OCI-LY3 (cell line): ENCODE results near the gene BRMS1L.

Experiments
- H2AFZ ChIP-seq: fragments of 200-600, 300-600 bp; shearing (Covaris generic); 2 replicates; pipeline ENCODE4 v1.6.0; 2014; ENCODE audit warnings: antibody characterized with exemption, low read depth, low read length
- H3K27ac ChIP-seq: fragments of 200-600, 300-600 bp; sonication (generic); 2 replicates; pipeline ENCODE4 v1.5.1; 2014; ENCODE audit warnings: mild to moderate bottlenecking, low read length, moderate library complexity, mixed read lengths
- H3K27me3 ChIP-seq: fragments of 200-600, 300-600 bp; sonication (generic); 2 replicates; pipeline ENCODE4 v1.6.1; 2014; ENCODE audit warnings: low read depth, low read length, mixed read lengths
- H3K36me3 ChIP-seq: fragments of 200-600, 300-600 bp; sonication (generic); replicated peaks from 2 replicates; pipeline ENCODE3; 2014; ENCODE audit warnings: low read depth, low read length, mixed read lengths
- H3K4me1 ChIP-seq: fragments of 300-600, 200-600 bp; sonication (generic); 2 replicates; pipeline ENCODE4 v1.6.1; 2014; ENCODE audit warnings: low read length, mixed read lengths
- H3K4me2 ChIP-seq: fragments of 200-600, 300-600 bp; sonication (generic); 2 replicates; pipeline ENCODE4 v1.6.1; 2014; ENCODE audit warnings: low read length, mixed read lengths
- H3K4me3 ChIP-seq: fragments of 300-600, 200-600 bp; sonication (generic); 2 replicates; pipeline ENCODE4 v1.5.1; 2014; ENCODE audit warnings: antibody characterized with exemption, mild to moderate bottlenecking, low read length, moderate library complexity
- H3K79me2 ChIP-seq: fragments of 300-600, 200-600 bp; shearing (Covaris generic); 2 replicates; pipeline ENCODE4 v1.6.1; 2014; ENCODE audit warnings: mild to moderate bottlenecking, low read length, mixed read lengths
- H3K9ac ChIP-seq: fragments of 300-600, 200-600 bp; shearing (Covaris generic); 2 replicates; pipeline ENCODE4 v1.6.0; 2014; ENCODE audit warnings: mild to moderate bottlenecking, low read length, moderate library complexity
- H3K9me3 ChIP-seq: fragments of 200-600, 300-600 bp; shearing (Covaris generic); 2 replicates; pipeline ENCODE4 v1.6.1; 2014; ENCODE audit warnings: low read length, mixed read lengths; ENCODE audit not compliant: insufficient read depth
- H4K20me1 ChIP-seq: fragments of 200-600, 300-600 bp; sonication (generic); 2 replicates; pipeline ENCODE4 v1.6.1; 2016; ENCODE audit warnings: low read length, mixed read lengths; ENCODE audit not compliant: insufficient read depth
- EZH2phosphoT487 ChIP-seq: fragments of 200-600 bp; shearing (Covaris generic); IDR thresholded peaks from 2 replicates; pipeline ENCODE4 v1.6.1; 2018; ENCODE audit warnings: antibody characterized with exemption, mixed run types, low read depth
- TF ChIP-seq, protein P1 (sequence below): fragments of 200-600, 300-600 bp; sonication (generic); IDR thresholded peaks from 2 replicates; pipeline ENCODE4 v1.5.1; 2014; ENCODE audit warnings: antibody characterized with exemption, low read length, low read depth

The BRMS1L gene

DNA sequence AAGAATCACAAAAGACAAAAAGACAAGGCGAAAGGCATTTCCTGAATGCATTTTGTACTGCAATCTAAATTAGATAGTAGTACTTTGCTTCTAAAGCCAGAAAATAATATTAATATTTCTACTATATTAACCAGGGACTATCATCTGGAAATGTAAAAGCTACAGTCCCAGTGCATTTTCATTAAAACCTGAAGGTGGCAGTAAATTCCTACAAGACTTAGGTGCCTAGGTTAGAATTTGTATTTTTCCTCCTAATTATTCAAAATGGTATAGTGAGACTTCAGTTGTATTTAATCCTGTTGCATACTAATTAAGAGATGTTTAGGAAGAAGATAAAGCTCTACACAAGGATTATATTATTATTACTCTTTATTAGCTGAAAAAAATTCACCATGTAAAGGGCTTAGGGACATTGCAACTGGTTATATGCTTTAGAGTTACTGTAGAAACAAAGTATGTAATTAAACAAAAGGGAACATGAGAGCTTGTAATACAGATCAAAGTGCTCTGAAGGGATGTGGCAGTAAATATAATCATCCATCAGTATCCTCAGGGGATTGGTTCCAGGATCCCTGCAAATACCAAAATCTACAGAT is 53.6 kb downstream of the BRMS1L start:
- no peaks in the 10 kb centered on the region for H3K9me3 ChIP-seq
- H3K9ac ChIP-seq, result no peak overlapping the region
- H3K27me3 ChIP-seq, result no peaks in the 10 kb centered on the region
- H2AFZ ChIP-seq, result no peak overlapping the region
- H3K36me3 ChIP-seq, result no peaks in the 10 kb centered on the region
- H3K4me1 ChIP-seq, result no peaks in the 10 kb centered on the region; the same call in 1 of the 2 replicates
- H3K27ac ChIP-seq, result no peak overlapping the region
- no peaks in the 10 kb centered on the region for H3K79me2 ChIP-seq
- no peaks in the 10 kb centered on the region for H4K20me1 ChIP-seq
- no peak overlapping the region for H3K4me3 ChIP-seq
- no peak overlapping the region for H3K4me2 ChIP-seq
- no peak for TF ChIP-seq EZH2phosphoT487
- TF ChIP-seq, protein P1, sequence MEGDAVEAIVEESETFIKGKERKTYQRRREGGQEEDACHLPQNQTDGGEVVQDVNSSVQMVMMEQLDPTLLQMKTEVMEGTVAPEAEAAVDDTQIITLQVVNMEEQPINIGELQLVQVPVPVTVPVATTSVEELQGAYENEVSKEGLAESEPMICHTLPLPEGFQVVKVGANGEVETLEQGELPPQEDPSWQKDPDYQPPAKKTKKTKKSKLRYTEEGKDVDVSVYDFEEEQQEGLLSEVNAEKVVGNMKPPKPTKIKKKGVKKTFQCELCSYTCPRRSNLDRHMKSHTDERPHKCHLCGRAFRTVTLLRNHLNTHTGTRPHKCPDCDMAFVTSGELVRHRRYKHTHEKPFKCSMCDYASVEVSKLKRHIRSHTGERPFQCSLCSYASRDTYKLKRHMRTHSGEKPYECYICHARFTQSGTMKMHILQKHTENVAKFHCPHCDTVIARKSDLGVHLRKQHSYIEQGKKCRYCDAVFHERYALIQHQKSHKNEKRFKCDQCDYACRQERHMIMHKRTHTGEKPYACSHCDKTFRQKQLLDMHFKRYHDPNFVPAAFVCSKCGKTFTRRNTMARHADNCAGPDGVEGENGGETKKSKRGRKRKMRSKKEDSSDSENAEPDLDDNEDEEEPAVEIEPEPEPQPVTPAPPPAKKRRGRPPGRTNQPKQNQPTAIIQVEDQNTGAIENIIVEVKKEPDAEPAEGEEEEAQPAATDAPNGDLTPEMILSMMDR, result peak; percentile 73

DNA sequence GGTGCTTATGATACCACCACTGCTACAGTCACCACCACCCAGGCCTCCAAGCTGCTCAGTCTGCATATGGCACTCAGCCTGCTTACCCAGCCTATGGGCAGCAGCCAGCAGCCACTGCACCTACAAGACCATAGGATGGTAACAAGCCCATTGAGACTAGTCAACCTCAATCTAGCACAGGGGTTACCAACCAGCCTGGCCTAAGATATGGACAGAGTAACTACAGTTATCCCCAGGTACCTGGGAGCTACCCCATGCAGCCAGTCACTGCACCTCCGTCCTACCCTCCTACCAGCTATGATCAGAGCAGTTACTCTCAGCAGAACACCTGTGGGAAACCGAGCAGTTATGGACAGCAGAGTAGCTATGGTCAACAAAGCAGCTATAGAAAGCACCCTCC is 55.1 kb downstream of the BRMS1L start:
- no peak overlapping the region for H3K9ac ChIP-seq
- H4K20me1 ChIP-seq, result no peaks in the 10 kb centered on the region
- H3K36me3 ChIP-seq, result no peaks in the 10 kb centered on the region
- TF ChIP-seq, protein P1, result no peak
- TF ChIP-seq EZH2phosphoT487, result no peak
- H3K27me3 ChIP-seq, result no peaks in the 10 kb centered on the region
- no peaks in the 10 kb centered on the region for H3K79me2 ChIP-seq
- H3K4me3 ChIP-seq, result no peak overlapping the region
- H3K4me1 ChIP-seq, result no peaks in the 10 kb centered on the region; the same call in 1 of the 2 replicates
- H2AFZ ChIP-seq, result no peak overlapping the region
- no peak overlapping the region for H3K4me2 ChIP-seq
- no peaks in the 10 kb centered on the region for H3K9me3 ChIP-seq
- no peak overlapping the region for H3K27ac ChIP-seq

DNA sequence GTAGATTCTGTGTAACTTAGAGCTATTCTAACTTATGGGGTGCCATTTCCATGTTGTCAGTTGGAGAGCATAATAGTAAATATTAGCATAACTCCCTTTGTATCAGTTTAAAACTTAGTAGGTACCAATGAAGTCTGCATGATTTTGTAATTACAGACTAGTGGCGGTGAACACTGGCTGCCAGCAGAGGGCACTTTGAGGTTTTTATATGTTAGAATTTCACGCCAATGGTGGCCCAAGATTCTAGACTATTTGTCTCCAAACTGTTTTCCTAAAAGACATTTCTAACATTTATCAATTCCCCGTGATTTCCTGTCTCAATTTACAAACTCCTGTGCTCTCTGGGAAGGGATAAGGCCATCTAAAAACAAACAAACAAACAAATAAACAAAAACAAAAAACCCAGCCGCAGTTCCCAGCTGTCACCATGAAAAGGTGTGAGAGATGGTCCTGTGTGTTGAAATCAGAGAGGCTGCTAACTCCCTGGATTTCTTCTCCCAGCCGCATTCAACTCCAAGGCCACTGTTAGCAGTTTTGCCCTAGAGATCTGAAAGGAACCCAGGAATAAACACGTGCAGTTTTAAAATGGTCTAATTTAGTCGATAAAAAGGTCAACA is 57.6 kb downstream of the BRMS1L start:
- H3K27ac ChIP-seq, result no peak overlapping the region
- no peak overlapping the region for H3K9ac ChIP-seq
- H3K79me2 ChIP-seq, result no peaks in the 10 kb centered on the region
- peak overlapping the region; percentile 63; the same call in 1 of the 2 replicates for H2AFZ ChIP-seq
- no peaks in the 10 kb centered on the region; the same call in 1 of the 2 replicates for H3K4me1 ChIP-seq
- H3K9me3 ChIP-seq, result no peaks in the 10 kb centered on the region
- TF ChIP-seq, protein P1, result peak; percentile 85
- no peak for TF ChIP-seq EZH2phosphoT487
- H3K4me2 ChIP-seq, result peak overlapping the region; percentile 39
- H3K27me3 ChIP-seq, result no peaks in the 10 kb centered on the region
- no peaks in the 10 kb centered on the region for H3K36me3 ChIP-seq
- no peaks in the 10 kb centered on the region for H4K20me1 ChIP-seq
- no peak overlapping the region for H3K4me3 ChIP-seq

DNA sequence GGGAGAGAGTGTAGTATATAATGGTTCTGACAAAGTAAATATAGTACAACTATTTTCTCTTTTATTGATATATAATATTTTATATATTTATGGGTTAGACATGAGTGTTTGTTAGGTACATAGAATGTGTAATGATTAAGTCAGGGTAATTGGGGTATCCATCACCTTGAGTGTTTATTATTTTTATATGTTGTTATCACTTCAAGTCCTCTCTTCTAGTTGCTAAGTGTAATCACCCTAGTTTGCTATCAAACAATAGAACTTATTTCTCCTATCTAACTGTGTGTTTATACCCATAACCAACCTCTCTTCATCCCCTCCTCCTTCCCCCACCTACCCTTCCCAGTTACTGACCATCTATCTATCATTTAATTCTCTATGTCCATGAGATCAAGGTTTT is 64.2 kb downstream of the BRMS1L start:
- Histone ChIP-seq H3K4me3 (no peak overlapping the region), H3K79me2 (no peaks in the 10 kb centered on the region), H3K4me2 (no peak overlapping the region), H2AFZ (no peak overlapping the region), H3K27me3 (no peaks in the 10 kb centered on the region), H3K36me3 (no peaks in the 10 kb centered on the region), H3K9ac (no peak overlapping the region), H4K20me1 (no peaks in the 10 kb centered on the region), H3K4me1 (no peaks in the 10 kb centered on the region), H3K9me3 (no peaks in the 10 kb centered on the region), H3K27ac (no peak overlapping the region)
- no peak for TF ChIP-seq EZH2phosphoT487
- TF ChIP-seq, protein P1, result no peak
